A673 (cell line): Measurements from ENCODE around the gene CISD1. TPM values are rescaled to one million over a fixed set of nuclear protein-coding genes. Genes with fewer than 3 reads are reported as not detected.

ENCODE experiments used
- BruUV-seq: library from RNA; stranded (reverse); fragments of 400-500 nt; replicated peaks from 2 replicates; lab custom pipeline; 2021; lab: Mats Ljungman, UMichigan
- CTCF ChIA-PET: fragments of 300-600 bp; sonication (Branson Sonifier 250); formaldehyde crosslinking; loops from one replicate; lab custom pipeline; 2022; ENCODE audit warnings: antibody characterized with exemption; lab: Charles Lee
- POLR2A ChIA-PET: fragments of 300-600 bp; sonication (Branson Sonifier 250); formaldehyde crosslinking; loops from one replicate; lab custom pipeline; 2022; ENCODE audit warnings: antibody characterized with exemption; ENCODE audit not compliant: low non-redundant PET; lab: Charles Lee
- DNase-seq: peaks from one replicate; pipeline ENCODE4 v3.0.0-alpha.2; 2015; ENCODE audit warnings: low spot score
- H3K27ac ChIP-seq: fragments of 200-600 bp; sonication (generic); 2 replicates; pipeline ENCODE4 v1.5.1; 2016; ENCODE audit warnings: mixed run types, low read depth, mild to moderate bottlenecking, mixed read lengths, antibody characterized with exemption, low read length; ENCODE audit not compliant: poor library complexity, severe bottlenecking
- H3K27me3 ChIP-seq: fragments of 200-600 bp; sonication (generic); replicated peaks from 2 replicates; pipeline ENCODE4 v1.6.1; 2017; ENCODE audit warnings: mixed run types, low read depth, mild to moderate bottlenecking, mixed read lengths, antibody characterized with exemption, low read length; ENCODE audit not compliant: insufficient read depth, poor library complexity
- H3K36me3 ChIP-seq: fragments of 200-600 bp; sonication (generic); 2 replicates; pipeline ENCODE4 v1.6.1; 2016; ENCODE audit warnings: mixed run types, mild to moderate bottlenecking, mixed read lengths, antibody characterized with exemption, low read length; ENCODE audit not compliant: insufficient read depth, poor library complexity, severe bottlenecking
- H3K4me1 ChIP-seq: fragments of 200-600 bp; sonication (generic); 2 replicates; pipeline ENCODE4 v1.6.1; 2017; ENCODE audit warnings: mixed run types, mild to moderate bottlenecking, mixed read lengths, antibody characterized with exemption, low read length; ENCODE audit not compliant: insufficient read depth, poor library complexity, severe bottlenecking
- H3K4me3 ChIP-seq: fragments of 200-600 bp; sonication (generic); 2 replicates; pipeline ENCODE4 v1.5.1; 2016; ENCODE audit warnings: low read depth, mixed run types, mild to moderate bottlenecking, mixed read lengths, low read length; ENCODE audit not compliant: poor library complexity, severe bottlenecking
- H3K9me3 ChIP-seq: fragments of 200-600 bp; sonication (generic); 2 replicates; pipeline ENCODE4 v1.6.1; 2016; ENCODE audit warnings: mixed run types, low read depth, mild to moderate bottlenecking, mixed read lengths, antibody characterized with exemption, low read length; ENCODE audit not compliant: poor library complexity, severe bottlenecking
- CTCF ChIP-seq: fragments of 300-800, 200-600 bp; sonication (generic); conservative IDR thresholded peaks from 2 replicates; pipeline ENCODE4 v1.5.1; 2017; ENCODE audit warnings: low read depth, mild to moderate bottlenecking, antibody characterized with exemption, low read length, moderate library complexity, mixed read lengths
- EZH2 ChIP-seq: fragments of 200-600 bp; sonication (generic); IDR thresholded peaks from 2 replicates; pipeline ENCODE4 v1.6.1; 2017; ENCODE audit warnings: borderline replicate concordance, low read depth, mild to moderate bottlenecking, mixed read lengths, antibody characterized with exemption, low read length; ENCODE audit not compliant: poor library complexity, severe bottlenecking
- intact Hi-C: fragments of 100-400 bp; cut with micrococcal nuclease; formaldehyde crosslinking; loops from one replicate; pipeline ENCODE4 v1.10.0; 2022; ENCODE audit not compliant: unreplicated experiment
- total RNA-seq: library from RNA; stranded (reverse); gene quantifications from 2 replicates; pipeline ENCODE4 v1.2.3, GENCODE V29; 2021

The CISD1 gene
- total RNA-seq, 1 experiment from 2014 or later = 64.5 TPM

GRCh38 chr10:58304099-58304633 lies 35.2 kb downstream of the CISD1 start:
- intact Hi-C loops = no loop called here
- H3K4me3 ChIP-seq = no peak overlapping the region
- BruUV-seq = no TSS peak
- no peak for TF ChIP-seq EZH2
- H3K27ac ChIP-seq = no peak overlapping the region
- H3K27me3 ChIP-seq = peaks cover 31% of the 10 kb centered on the region
- H3K9me3 ChIP-seq = no peaks in the 10 kb centered on the region
- ChIA-PET POLR2A (no interaction called here), CTCF (no interaction called here)
- no peak for DNase-seq
- no peaks in the 10 kb centered on the region for H3K4me1 ChIP-seq
- H3K36me3 ChIP-seq = no peaks in the 10 kb centered on the region

GRCh38 chr10:58305821-58306220 lies 36.9 kb downstream of the CISD1 start:
- no peak for DNase-seq
- ChIA-PET POLR2A (no interaction called here), CTCF (no interaction called here)
- TF ChIP-seq CTCF (no peak), EZH2 (no peak)
- no peaks in the 10 kb centered on the region for H3K36me3 ChIP-seq
- H3K27ac ChIP-seq = no peak overlapping the region
- H3K27me3 ChIP-seq = peaks cover 31% of the 10 kb centered on the region
- no peak overlapping the region for H3K4me3 ChIP-seq
- no peaks in the 10 kb centered on the region for H3K9me3 ChIP-seq
- H3K4me1 ChIP-seq = no peaks in the 10 kb centered on the region
- intact Hi-C loops = no loop called here
- BruUV-seq = no TSS peak

GRCh38 chr10:58307676-58308075 lies 38.7 kb downstream of the CISD1 start:
- ChIA-PET POLR2A (no interaction called here), CTCF (no interaction called here)
- H3K4me3 ChIP-seq = no peak overlapping the region
- no peaks in the 10 kb centered on the region for H3K4me1 ChIP-seq
- no peaks in the 10 kb centered on the region for H3K36me3 ChIP-seq
- peaks cover 27% of the 10 kb centered on the region for H3K27me3 ChIP-seq
- no peak overlapping the region for H3K27ac ChIP-seq
- H3K9me3 ChIP-seq = no peaks in the 10 kb centered on the region
- no peak for DNase-seq
- intact Hi-C loops = no loop called here
- BruUV-seq = no TSS peak
- TF ChIP-seq CTCF (no peak), EZH2 (no peak)

- no TSS peak for BruUV-seq
- no peaks in the 10 kb centered on the region for H3K36me3 ChIP-seq
- POLR2A ChIA-PET = no interaction called here
These were observed 42.1 kb downstream of the CISD1 start for GRCh38 chr10:58311026-58311425.

More at GRCh38 chr10:58311026-58311425, 42.1 kb downstream of the CISD1 start:
- TF ChIP-seq EZH2 = no peak
- no peak for TF ChIP-seq CTCF
- H3K27ac ChIP-seq = no peak overlapping the region
- H3K27me3 ChIP-seq = peaks cover 27% of the 10 kb centered on the region
- no peaks in the 10 kb centered on the region for H3K4me1 ChIP-seq
- CTCF ChIA-PET = no interaction called here
- no peak overlapping the region for H3K4me3 ChIP-seq
- no peaks in the 10 kb centered on the region for H3K9me3 ChIP-seq
- no peak for DNase-seq
- intact Hi-C loops = no loop called here
